Measurements from ENCODE around the gene LAMA3. TPM values are rescaled to one million over a fixed set of nuclear protein-coding genes. Genes with fewer than 3 reads are reported as not detected.

Gene LAMA3
- total RNA-seq, 1 experiment from 2014 or later = 5.6 TPM

- Histone ChIP-seq H3K9me3 (ENCODE audit: control insufficient read depth in 1 of 2, insufficient read depth in 1 of 2, low read depth in 1 of 2, low read length in 2 of 2) (no peaks in the 10 kb centered on the region), H3K79me2 (ENCODE audit: insufficient read depth, low read length) (no peaks in the 10 kb centered on the region), H3K27me3 (ENCODE audit: insufficient read depth, low read length) (no peaks in the 10 kb centered on the region), H3K9ac (ENCODE audit: low read length) (no peak overlapping the region), H3K4me3 (replicated peaks in 1 of 2; ENCODE audit: low read depth in 1 of 2, low read length in 2 of 2) (no peak overlapping the region), H3K27ac (ENCODE audit: low read depth, low read length) (no peak overlapping the region), H3K4me1 (ENCODE audit: control insufficient read depth in 1 of 2, insufficient read depth in 2 of 2, low read length in 2 of 2) (peaks cover 0 to 7% of the 10 kb centered on the region in 2 experiments; a peak in 2 of 4 replicates), H3K9me2 (ENCODE audit: insufficient read depth) (no peaks in the 10 kb centered on the region), H4K20me1 (ENCODE audit: insufficient read depth) (no peaks in the 10 kb centered on the region), H3K36me3 (ENCODE audit: control insufficient read depth in 1 of 2, insufficient read depth in 2 of 2, low read length in 2 of 2) (no peaks in the 10 kb centered on the region), H2AFZ (ENCODE audit: low read depth, low read length, poor library complexity, severe bottlenecking) (no peak overlapping the region), H3K4me2 (ENCODE audit: low read length) (no peak overlapping the region)
- DNase-seq (ENCODE audit: low read depth, low spot score) (no peak), ATAC-seq (no peak)
- intact Hi-C loops (cut with micrococcal nuclease) = no loop called here
- BruUV-seq (replicated peaks) = no TSS peak
- ChIA-PET RAD21 (ENCODE audit: low non-redundant PET in 1 of 2, low total read pairs in 2 of 2, uncharacterized antibody in 2 of 2, unreplicated experiment in 2 of 2) (no interaction called here), POLR2A (no interaction called here), CTCF (no interaction called here)
- TF ChIP-seq SRF (IDR thresholded peaks at IDR 0.05; ENCODE audit: low read depth) (no peak), POLR2AphosphoS5 (IDR thresholded peaks at IDR 0.05; ENCODE audit: low read depth, low read length) (no peak), YY1 (IDR thresholded peaks at IDR 0.05; ENCODE audit: extremely low read depth, insufficient replicate concordance, low read depth, low read length) (no peak), CTCF (IDR thresholded peaks at IDR 0.05 in 2 of 3, conservative IDR thresholded peaks at IDR 0.05 in 1 of 3; ENCODE audit: borderline replicate concordance in 1 of 3, insufficient read depth in 1 of 3, low read depth in 2 of 3, low read length in 2 of 3) (no peak), SP1 (IDR thresholded peaks at IDR 0.05; ENCODE audit: low read depth) (no peak), SIN3A (IDR thresholded peaks at IDR 0.05; ENCODE audit: low read depth) (no peak), RAD21 (IDR thresholded peaks at IDR 0.05; ENCODE audit: low read depth) (no peak), EGR1 (IDR thresholded peaks at IDR 0.05; ENCODE audit: low read depth) (no peak), ELF1 (IDR thresholded peaks at IDR 0.05; ENCODE audit: borderline replicate concordance, low read depth) (no peak), TCF7L2 (IDR thresholded peaks at IDR 0.05; ENCODE audit: borderline replicate concordance, extremely low read depth, insufficient read depth, insufficient read length) (no peak)
- TF ChIP-seq, protein P1, sequence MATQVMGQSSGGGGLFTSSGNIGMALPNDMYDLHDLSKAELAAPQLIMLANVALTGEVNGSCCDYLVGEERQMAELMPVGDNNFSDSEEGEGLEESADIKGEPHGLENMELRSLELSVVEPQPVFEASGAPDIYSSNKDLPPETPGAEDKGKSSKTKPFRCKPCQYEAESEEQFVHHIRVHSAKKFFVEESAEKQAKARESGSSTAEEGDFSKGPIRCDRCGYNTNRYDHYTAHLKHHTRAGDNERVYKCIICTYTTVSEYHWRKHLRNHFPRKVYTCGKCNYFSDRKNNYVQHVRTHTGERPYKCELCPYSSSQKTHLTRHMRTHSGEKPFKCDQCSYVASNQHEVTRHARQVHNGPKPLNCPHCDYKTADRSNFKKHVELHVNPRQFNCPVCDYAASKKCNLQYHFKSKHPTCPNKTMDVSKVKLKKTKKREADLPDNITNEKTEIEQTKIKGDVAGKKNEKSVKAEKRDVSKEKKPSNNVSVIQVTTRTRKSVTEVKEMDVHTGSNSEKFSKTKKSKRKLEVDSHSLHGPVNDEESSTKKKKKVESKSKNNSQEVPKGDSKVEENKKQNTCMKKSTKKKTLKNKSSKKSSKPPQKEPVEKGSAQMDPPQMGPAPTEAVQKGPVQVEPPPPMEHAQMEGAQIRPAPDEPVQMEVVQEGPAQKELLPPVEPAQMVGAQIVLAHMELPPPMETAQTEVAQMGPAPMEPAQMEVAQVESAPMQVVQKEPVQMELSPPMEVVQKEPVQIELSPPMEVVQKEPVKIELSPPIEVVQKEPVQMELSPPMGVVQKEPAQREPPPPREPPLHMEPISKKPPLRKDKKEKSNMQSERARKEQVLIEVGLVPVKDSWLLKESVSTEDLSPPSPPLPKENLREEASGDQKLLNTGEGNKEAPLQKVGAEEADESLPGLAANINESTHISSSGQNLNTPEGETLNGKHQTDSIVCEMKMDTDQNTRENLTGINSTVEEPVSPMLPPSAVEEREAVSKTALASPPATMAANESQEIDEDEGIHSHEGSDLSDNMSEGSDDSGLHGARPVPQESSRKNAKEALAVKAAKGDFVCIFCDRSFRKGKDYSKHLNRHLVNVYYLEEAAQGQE (IDR thresholded peaks at IDR 0.05; ENCODE audit: low read depth) = no peak
- TF ChIP-seq, protein P2, sequence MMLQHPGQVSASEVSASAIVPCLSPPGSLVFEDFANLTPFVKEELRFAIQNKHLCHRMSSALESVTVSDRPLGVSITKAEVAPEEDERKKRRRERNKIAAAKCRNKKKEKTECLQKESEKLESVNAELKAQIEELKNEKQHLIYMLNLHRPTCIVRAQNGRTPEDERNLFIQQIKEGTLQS (IDR thresholded peaks at IDR 0.05) = no peak
Measured at GRCh38 chr18:23778828-23779227, 89.6 kb downstream of the LAMA3 start.

Measured in HCT116 (cell line).